ENCODE measurements around the gene AXIN2. TPM values are rescaled to one million over a fixed set of nuclear protein-coding genes. Genes with fewer than 3 reads are reported as not detected.

Gene AXIN2, protein sequence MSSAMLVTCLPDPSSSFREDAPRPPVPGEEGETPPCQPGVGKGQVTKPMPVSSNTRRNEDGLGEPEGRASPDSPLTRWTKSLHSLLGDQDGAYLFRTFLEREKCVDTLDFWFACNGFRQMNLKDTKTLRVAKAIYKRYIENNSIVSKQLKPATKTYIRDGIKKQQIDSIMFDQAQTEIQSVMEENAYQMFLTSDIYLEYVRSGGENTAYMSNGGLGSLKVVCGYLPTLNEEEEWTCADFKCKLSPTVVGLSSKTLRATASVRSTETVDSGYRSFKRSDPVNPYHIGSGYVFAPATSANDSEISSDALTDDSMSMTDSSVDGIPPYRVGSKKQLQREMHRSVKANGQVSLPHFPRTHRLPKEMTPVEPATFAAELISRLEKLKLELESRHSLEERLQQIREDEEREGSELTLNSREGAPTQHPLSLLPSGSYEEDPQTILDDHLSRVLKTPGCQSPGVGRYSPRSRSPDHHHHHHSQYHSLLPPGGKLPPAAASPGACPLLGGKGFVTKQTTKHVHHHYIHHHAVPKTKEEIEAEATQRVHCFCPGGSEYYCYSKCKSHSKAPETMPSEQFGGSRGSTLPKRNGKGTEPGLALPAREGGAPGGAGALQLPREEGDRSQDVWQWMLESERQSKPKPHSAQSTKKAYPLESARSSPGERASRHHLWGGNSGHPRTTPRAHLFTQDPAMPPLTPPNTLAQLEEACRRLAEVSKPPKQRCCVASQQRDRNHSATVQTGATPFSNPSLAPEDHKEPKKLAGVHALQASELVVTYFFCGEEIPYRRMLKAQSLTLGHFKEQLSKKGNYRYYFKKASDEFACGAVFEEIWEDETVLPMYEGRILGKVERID
- 29.2 and 115 TPM in 2 replicates for total RNA-seq (ENCODE audit: low replicate concordance)
- long read RNA-seq, partial matches to known transcripts: 1 of 4 reads
- long read RNA-seq, other reads (novel, unspliced or antisense): 3 of 4 reads

DNA sequence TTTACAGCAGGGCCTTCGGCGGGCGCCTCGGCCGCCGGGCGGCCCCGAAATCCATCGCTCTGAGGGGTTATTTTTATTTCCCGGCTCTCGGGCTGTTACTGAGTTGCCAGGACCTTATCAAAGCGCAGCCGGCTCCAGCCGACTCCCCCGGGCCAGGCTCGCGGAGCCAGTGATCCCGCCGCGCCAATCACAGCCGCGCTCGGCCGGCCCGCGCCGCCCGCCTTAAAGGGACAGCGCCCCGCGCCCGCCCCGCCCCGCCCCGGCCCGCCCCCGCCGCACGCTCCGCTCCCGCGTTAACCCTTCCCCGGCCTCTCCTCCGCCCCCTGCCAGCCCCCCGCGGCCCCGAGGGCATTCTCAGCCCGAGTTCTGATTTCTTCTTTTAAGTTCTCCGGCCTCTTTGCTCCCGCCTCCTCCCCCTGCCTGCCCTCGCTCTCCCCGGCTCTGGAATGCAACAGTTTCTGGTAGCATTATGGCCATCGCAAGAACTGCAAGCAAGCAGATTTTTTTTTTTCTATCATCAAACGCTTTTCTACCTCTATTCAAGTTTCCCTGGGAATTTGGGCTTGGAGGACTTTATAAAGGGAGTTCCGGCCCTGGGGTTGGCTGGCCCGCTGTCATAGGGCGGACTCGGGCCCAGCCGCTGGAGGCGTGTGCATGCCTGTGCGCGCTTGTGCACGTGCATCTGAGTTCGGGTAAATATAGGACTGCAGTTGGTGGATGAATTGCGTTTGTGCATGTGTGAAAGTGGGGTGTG lies at the start of gene AXIN2:
Gene AXIN2, minus strand, starts transcription at position 197 of the 754 bp plus-strand sequence. CDS start 3,028 bp downstream, outside the sequence.
- peaks cover 17% of the 10 kb centered on the region for H3K4me1 Mint-ChIP-seq (ENCODE audit: unreplicated experiment)
- peaks cover 3% of the 10 kb centered on the region for H3K36me3 Mint-ChIP-seq
- TF ChIP-seq, protein P1, sequence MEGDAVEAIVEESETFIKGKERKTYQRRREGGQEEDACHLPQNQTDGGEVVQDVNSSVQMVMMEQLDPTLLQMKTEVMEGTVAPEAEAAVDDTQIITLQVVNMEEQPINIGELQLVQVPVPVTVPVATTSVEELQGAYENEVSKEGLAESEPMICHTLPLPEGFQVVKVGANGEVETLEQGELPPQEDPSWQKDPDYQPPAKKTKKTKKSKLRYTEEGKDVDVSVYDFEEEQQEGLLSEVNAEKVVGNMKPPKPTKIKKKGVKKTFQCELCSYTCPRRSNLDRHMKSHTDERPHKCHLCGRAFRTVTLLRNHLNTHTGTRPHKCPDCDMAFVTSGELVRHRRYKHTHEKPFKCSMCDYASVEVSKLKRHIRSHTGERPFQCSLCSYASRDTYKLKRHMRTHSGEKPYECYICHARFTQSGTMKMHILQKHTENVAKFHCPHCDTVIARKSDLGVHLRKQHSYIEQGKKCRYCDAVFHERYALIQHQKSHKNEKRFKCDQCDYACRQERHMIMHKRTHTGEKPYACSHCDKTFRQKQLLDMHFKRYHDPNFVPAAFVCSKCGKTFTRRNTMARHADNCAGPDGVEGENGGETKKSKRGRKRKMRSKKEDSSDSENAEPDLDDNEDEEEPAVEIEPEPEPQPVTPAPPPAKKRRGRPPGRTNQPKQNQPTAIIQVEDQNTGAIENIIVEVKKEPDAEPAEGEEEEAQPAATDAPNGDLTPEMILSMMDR (conservative IDR thresholded peaks at IDR 0.05): peak; percentile 64
- peak within 1 kb of the TSS; percentile 89 for H3K4me3 Mint-ChIP-seq
- peak; percentile 95 for DNase-seq (ENCODE audit: extremely low spot score, unreplicated experiment)
- peak within 1 kb of the TSS; percentile 97 for H3K27ac Mint-ChIP-seq
- H3K9me3 Mint-ChIP-seq: no peaks in the 10 kb centered on the region
- H3K27me3 Mint-ChIP-seq: no peaks in the 10 kb centered on the region

DNA sequence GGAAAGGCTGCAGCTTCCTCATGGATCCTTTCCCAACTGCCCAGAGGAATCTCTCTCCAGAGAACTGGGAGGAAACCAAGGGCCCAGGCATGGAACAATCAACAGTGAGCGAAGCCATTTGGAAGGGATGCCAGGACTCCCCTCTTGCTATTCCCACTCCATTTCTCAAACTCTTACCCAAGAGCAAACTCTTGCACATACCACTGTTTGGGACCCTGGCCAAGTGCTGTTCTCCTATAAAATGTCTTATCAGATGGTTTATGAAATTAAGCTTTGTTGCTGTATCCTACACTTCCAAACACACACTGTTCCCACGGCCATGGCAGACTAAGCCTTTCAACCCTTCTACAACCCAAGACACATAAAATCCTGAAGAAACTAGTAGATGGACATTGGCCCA lies 48.3 kb upstream of the AXIN2 start:
- H3K9me3 Mint-ChIP-seq: peaks cover 12% of the 10 kb centered on the region
- no peak overlapping the region for H3K4me3 Mint-ChIP-seq
- no peaks in the 10 kb centered on the region for H3K4me1 Mint-ChIP-seq (ENCODE audit: unreplicated experiment)
- no peaks in the 10 kb centered on the region for H3K27me3 Mint-ChIP-seq
- no peaks in the 10 kb centered on the region for H3K36me3 Mint-ChIP-seq
- DNase-seq (ENCODE audit: extremely low spot score, unreplicated experiment): no peak
- TF ChIP-seq, protein P1 (conservative IDR thresholded peaks at IDR 0.05): no peak
- no peak overlapping the region for H3K27ac Mint-ChIP-seq

DNA sequence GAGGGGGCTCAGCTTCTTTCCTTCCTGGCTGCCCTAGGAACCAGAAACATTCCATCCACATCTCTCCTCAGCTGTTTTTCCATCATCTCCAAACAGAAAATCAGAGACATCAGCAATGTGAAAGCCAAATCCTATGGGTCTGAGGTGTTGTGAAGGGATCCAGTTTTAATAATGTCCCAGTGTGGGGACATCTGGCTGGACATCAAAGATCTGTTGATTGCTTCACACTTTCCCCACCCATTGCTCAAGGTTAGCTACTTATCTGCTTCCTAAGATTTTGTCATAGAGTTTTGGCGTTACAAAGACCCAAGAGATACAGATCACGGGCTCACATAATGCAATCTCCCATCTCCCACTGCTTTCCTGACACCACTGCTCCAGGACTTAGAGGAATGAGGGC lies 47.8 kb upstream of the AXIN2 start:
- H3K4me3 Mint-ChIP-seq: no peak overlapping the region
- TF ChIP-seq, protein P1 (conservative IDR thresholded peaks at IDR 0.05): no peak
- DNase-seq (ENCODE audit: extremely low spot score, unreplicated experiment): no peak
- no peaks in the 10 kb centered on the region for H3K36me3 Mint-ChIP-seq
- H3K27me3 Mint-ChIP-seq: no peaks in the 10 kb centered on the region
- H3K4me1 Mint-ChIP-seq (ENCODE audit: unreplicated experiment): no peaks in the 10 kb centered on the region
- peaks cover 12% of the 10 kb centered on the region for H3K9me3 Mint-ChIP-seq
- no peak overlapping the region for H3K27ac Mint-ChIP-seq

DNA sequence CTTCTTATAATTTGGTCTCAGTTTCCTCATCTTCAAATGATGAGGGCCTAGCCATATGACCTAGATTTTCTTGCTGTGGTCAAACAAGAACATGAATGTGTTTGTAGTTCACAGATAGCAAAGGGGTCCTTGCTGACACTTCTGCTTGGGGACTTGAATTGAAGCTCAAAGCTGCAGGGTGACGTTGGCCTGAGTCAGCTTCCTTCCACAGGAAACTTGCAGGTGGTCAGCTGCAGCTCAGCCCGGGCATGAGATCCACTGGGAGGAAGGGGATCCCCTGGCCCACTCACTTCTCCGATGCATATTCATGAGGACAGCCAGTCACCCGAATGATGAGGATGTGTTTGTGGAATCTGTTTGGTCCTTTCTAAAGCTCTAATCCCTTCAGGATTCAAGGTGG lies 42.6 kb upstream of the AXIN2 start:
- no peak overlapping the region for H3K4me3 Mint-ChIP-seq
- no peak overlapping the region for H3K27ac Mint-ChIP-seq
- no peaks in the 10 kb centered on the region for H3K36me3 Mint-ChIP-seq
- H3K9me3 Mint-ChIP-seq: no peaks in the 10 kb centered on the region
- peaks cover 15% of the 10 kb centered on the region for H3K4me1 Mint-ChIP-seq (ENCODE audit: unreplicated experiment)
- DNase-seq (ENCODE audit: extremely low spot score, unreplicated experiment): no peak
- TF ChIP-seq, protein P1 (conservative IDR thresholded peaks at IDR 0.05): no peak
- no peaks in the 10 kb centered on the region for H3K27me3 Mint-ChIP-seq

DNA sequence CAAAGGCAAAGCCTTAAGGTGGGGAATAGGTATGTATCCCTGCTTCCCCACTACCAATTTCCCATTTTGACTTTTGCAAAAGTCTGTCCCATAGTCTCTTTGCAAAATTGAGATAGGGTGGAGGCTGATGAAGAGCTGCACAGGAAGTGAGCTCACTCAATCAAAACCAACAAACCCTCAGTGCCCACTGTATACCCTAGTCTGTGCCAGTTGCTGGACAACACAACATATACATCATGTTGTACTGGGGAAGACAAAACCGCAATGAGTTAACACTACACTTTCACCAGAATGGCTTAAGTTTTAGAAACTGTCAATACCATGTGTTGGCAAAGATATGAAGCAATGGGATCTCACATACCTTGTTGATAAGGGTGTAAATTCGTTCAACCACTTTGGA lies 40.4 kb upstream of the AXIN2 start:
- H3K4me3 Mint-ChIP-seq: no peak overlapping the region

More for the DNA sequence above, 40.4 kb upstream of the AXIN2 start:
- Mint-ChIP-seq H3K9me3 (no peaks in the 10 kb centered on the region), H3K27ac (no peak overlapping the region), H3K27me3 (no peaks in the 10 kb centered on the region), H3K4me1 (ENCODE audit: unreplicated experiment) (peaks cover 15% of the 10 kb centered on the region), H3K36me3 (no peaks in the 10 kb centered on the region)
- TF ChIP-seq, protein P1 (conservative IDR thresholded peaks at IDR 0.05): no peak
- no peak for DNase-seq (ENCODE audit: extremely low spot score, unreplicated experiment)

All from type B pancreatic cell (in vitro differentiated cells).